ENCODE results near the gene JARID2. TPM values are rescaled to one million over a fixed set of nuclear protein-coding genes. Genes with fewer than 3 reads are reported as not detected.

The JARID2 gene
- polyA plus RNA-seq, 3 donors: 26.8 to 28.2 (median 28.0) TPM

DNA sequence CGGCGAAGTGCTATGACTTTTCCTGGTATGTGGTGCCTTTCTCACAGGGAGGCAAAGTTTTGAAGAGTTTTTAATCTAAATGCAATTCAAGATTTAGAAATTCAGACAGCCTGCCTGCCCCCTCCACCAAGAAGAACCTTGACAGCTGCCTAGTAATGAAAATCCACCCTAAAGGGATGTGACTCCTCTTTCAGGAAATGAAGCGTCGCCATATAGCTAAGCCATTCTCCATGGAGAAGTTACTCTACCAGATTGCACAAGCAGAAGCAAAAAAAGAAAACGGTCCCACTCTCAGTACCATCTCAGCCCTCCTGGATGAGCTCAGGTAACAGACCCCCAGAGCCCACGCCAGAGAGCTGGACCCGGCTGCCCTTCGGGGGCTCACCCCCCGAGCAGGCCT is 266.9 kb downstream of the JARID2 start:
- DNase-seq (ENCODE audit: low read depth in 3 of 3, low spot score in 2 of 3): no peak

GRCh38 chr6:15513131-15513771 is 267.4 kb downstream of the JARID2 start:
- DNase-seq (ENCODE audit: low read depth in 3 of 3, low spot score in 2 of 3): no peak

GRCh38 chr6:15513801-15514711 is 268.2 kb downstream of the JARID2 start:
- no peak for DNase-seq (ENCODE audit: low read depth in 3 of 3, low spot score in 2 of 3)

DNA sequence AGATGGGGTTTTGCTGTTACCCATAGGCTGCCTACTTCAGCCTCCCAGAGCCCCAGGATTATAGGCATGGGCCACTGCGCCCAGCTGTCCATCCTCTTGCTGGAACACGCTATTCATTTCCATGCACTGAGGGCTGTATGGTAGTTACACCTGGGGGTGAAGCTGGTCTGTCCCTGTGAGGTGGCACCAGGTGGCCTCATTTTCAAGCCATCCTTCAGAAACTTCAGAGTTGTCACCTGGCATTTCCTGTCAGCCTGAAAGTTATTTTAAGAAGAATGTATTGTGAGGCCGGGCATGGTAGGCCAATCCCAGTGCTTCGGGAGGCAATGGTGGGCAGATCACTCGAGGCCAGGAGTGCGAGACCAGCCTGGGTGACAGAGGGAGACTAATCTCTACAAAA is 269.4 kb downstream of the JARID2 start:
- no peak for DNase-seq (ENCODE audit: low read depth in 3 of 3, low spot score in 2 of 3)

DNA sequence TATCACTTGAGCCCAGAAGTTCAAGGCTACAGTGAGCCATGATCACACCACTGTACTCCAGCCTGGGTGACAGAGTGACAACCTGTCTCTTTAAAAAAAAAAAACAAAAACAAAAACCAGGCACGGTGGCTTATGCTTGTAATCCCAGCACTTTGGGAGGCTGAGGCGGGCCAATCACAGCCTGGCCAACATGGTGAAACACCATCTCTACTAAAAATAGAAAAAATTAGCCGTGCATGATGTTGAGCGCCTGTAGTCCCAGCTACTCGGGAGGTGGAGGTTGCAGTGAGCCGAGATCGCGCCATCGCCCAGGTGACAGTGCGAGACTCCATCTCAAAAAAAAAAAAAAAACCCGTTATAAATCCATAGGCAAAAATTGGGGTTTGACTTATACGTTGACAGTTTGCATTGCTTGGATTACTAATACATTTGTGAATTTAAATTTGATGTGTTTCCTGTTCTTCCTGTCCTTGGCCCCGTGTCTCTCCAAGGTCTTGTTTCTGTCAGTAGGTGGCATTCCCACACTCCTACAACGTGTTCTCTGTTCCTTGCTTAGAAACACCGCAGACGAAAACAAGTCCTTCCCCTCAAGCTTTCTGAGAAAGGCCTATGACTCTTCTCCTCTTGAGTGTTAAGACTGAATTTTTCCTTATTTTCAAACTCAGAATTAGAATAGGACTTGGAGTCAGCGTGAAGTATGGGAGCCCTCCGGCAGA is 269.9 kb downstream of the JARID2 start:
- no peak for DNase-seq (ENCODE audit: low read depth in 3 of 3, low spot score in 2 of 3)

- DNase-seq (ENCODE audit: low read depth in 3 of 3, low spot score in 2 of 3): no peak
Measured at GRCh38 chr6:15516378-15516777, 270.5 kb downstream of the JARID2 start.

DNA sequence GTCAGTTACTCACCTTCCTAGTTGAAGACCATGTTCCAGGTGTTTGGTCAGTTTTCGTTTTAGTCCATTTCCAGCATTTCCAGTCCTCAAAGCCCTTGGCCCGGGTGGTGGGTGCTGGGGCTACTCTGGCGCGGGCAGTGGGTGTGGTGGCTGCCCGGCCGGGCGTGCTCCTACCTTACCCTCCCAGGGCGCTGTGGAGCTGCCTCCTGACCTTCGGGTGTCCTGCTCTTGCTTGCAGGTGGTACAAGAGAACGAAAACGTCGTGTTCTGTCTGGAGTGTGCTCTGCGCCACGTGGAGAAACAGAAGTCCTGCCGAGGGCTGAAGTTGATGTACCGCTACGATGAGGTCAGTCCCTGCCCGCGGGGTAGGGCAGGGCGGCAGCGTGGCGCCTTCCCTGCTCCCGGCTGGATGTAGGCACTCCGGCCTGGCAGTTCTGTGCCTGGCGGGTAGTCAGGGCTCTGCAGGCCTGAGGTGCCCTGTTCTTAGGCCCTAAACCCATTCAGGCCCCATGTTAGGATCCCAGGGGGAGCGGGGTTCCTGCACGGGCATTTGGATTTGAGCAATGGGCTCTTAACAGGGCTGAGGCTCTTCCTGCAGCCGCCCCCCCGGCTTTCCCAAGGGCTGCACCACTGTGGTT is 271.2 kb downstream of the JARID2 start:
- no peak for DNase-seq (ENCODE audit: low read depth in 3 of 3, low spot score in 2 of 3)

- no peak for DNase-seq (ENCODE audit: low read depth in 3 of 3, low spot score in 2 of 3)
Measured at GRCh38 chr6:15517600-15517999, 271.7 kb downstream of the JARID2 start.

GRCh38 chr6:15518057-15518456 is 272.2 kb downstream of the JARID2 start:
- no peak for DNase-seq (ENCODE audit: low read depth in 3 of 3, low spot score in 2 of 3)

DNA sequence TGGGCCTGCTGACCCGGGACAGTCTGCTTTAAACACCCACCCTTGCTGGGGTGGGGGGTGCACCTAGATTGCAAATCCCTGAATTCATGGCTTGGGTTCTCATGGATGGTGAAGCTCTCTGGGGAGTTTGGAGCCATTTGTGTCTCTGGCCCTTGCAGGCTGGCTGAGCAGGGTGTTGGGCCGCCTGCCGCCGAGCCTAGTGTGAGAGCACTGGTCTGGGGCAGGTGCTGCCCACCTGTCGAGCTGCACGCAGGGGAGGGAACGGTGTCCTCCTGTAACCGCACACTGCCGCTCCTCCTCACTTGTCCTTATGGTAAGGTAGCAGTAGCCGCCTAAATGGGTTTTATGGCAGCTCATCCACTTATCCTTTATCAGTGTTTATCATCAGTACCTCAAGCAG is 273.0 kb downstream of the JARID2 start:
- no peak for DNase-seq (ENCODE audit: low read depth in 3 of 3, low spot score in 2 of 3)

DNA sequence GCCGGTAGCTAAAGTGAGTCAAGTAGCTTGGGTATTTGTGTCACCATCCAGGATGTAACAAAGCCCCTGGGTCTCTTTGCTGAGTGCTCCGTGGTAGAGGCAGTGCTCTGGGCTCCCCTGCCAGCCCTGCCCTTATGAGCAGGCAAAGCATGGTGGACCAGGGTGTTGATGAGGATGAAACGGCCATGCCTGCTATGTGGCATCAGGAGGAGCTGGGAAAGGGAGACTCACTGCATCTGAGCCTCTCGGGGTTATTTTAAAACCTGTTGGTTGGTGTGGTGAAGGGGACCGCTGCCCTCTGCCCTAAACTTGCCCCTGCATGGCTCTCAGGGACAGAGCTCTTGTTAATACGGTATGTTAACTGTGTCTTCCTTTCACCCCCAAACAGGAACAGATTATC is 273.8 kb downstream of the JARID2 start:
- DNase-seq (ENCODE audit: low read depth in 3 of 3, low spot score in 2 of 3): no peak

- no peak for DNase-seq (ENCODE audit: low read depth in 3 of 3, low spot score in 2 of 3)
Measured at GRCh38 chr6:15520626-15521203, 274.8 kb downstream of the JARID2 start.

DNA sequence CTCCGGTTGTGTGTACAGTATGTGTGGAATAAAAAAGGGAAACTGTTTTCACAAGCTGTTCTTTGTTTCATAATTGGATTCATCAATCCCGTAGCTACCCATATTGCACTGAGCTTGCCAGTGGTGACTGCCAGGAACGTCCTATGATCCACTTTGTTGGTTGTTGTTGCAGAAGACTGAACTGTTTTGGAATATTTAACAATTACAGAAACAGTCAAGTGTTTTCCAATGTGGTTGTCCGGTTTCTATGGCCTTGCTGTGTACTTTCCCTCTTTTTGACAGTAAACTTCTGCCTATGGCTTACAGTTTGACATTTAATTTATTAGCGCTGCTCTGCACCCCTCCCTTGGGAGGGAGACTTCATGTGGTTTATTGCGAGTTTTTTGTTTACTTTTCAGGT is 275.7 kb downstream of the JARID2 start:
- DNase-seq (ENCODE audit: low read depth in 3 of 3, low spot score in 2 of 3): no peak

DNA sequence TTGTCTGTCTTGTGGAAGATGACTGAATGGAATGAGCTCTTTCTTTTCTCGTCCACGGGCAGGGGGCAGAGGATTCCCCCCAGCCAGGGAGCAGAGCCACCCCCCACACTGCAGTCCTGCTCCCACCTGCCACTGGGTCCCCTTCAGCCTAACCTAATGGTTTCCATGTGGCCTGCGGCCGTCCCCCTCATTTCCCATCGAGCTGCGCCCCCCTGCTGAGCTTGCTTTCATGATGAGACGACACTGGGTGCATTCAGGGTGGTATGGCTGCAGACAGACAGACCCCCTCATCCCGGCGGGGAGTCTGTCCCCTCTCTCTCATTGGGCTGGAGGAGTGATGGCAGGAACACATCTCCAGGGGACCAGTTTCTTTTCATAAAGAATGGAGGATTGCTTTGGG is 276.2 kb downstream of the JARID2 start:
- no peak for DNase-seq (ENCODE audit: low read depth in 3 of 3, low spot score in 2 of 3)

- DNase-seq (ENCODE audit: low read depth in 3 of 3, low spot score in 2 of 3): no peak
Measured at GRCh38 chr6:15522427-15522826, 276.6 kb downstream of the JARID2 start.

DNA sequence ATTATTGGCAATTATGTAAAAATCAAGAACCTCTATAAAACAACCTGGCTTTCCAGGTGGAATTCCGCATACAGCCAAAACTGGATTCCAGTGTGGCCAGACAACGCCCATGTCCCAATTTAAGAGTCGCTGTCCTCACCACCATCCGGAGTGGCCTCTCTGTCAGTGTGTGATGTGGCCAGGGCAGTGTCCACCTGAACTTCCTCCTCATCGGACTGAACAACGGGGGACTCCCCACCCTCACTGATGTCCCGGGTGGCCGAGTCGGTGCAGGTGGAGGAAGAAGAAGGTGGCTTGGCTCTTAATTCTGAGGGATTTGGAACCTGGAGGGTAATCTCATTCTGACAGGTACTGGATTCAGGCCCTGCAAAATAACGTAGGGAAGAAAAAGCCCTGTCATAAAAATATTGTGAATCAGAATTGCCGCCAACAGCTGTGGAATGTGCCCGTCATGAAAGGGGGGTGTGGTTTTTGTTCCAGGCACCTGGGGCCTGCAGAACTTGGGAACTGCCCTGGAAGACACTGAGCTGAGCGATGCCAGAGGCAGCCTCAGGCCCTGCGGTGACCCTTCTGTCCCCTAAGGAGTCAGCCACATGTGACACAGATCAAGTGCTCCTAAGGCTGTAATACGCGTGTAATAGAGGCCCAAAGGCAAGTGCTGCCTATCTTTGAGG is 277.1 kb downstream of the JARID2 start:
- DNase-seq (ENCODE audit: low read depth in 3 of 3, low spot score in 2 of 3): no peak

GRCh38 chr6:15523679-15524630 is 278.1 kb downstream of the JARID2 start:
- DNase-seq (ENCODE audit: low read depth in 3 of 3, low spot score in 2 of 3): no peak

DNA sequence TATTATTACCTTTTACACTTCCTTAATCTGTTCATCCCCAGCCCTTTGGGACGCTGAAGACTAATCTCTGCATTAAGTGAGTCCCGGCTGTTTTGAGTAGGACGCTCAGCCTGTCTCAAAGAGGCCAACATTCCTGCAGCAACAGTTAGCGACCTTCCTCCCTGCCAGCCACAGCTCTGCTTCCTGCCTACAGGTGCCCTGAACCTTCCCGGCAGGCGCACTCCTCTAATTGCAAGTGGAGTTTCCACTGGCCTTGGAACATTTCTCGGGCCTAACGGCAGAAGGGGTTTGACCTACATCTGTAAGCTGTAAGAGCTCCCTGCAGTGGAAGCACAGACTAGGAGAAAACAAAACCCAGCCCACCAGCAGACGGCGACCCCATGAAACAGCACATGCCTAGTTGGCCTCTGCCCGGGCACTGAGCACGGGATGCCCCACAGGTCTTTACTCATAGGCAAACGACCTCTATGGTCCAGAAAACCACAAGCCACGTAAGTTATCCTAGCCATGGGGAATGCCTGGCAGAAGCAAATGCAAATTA is 279.1 kb downstream of the JARID2 start:
- no peak for DNase-seq (ENCODE audit: low read depth in 3 of 3, low spot score in 2 of 3)

Data from right renal cortex interstitium (tissue), 3 donors.